ENCODE measurements around the gene GHSR.
"Not testable (repeated sequence)": the region's sequence is repeated elsewhere in the genome, so short reads cannot be mapped to it uniquely, and the experiment has no call there.

Gene GHSR

GRCh38 chr3:172447611-172448579 lies at the start of gene GHSR:
Gene GHSR (minus strand): TSS chr3:172448456. CDS start chr3:172448413, 43 bp downstream.
- peak within 1 kb of the TSS; percentile 27; the same call in 1 of the 2 replicates for H3K9ac ChIP-seq (ENCODE audit: low read depth, low read length)
- no peaks in the 10 kb centered on the region for H3K36me3 ChIP-seq (ENCODE audit: insufficient read depth, low read length)

GRCh38 chr3:172490198-172490669 lies 42.0 kb upstream of the GHSR start:
- not testable (repeated sequence) for H3K9me3 ChIP-seq (ENCODE audit: control insufficient read depth, insufficient read depth, low read length); H3K4me1 ChIP-seq (ENCODE audit: insufficient read depth, low read length); H3K9ac ChIP-seq (ENCODE audit: low read depth, low read length); H3K36me3 ChIP-seq (ENCODE audit: insufficient read depth, low read length)

More at GRCh38 chr3:172447611-172448579, at the start of gene GHSR:
- Histone ChIP-seq H3K4me1 (ENCODE audit: insufficient read depth, low read length) (no peaks in the 10 kb centered on the region), H3K9me3 (ENCODE audit: control insufficient read depth, insufficient read depth, low read length) (no peaks in the 10 kb centered on the region)

- no peak overlapping the region for H3K9ac ChIP-seq (ENCODE audit: low read depth, low read length)
- H3K4me1 ChIP-seq (ENCODE audit: insufficient read depth, low read length), result no peaks in the 10 kb centered on the region
- H3K36me3 ChIP-seq (ENCODE audit: insufficient read depth, low read length), result no peaks in the 10 kb centered on the region
- H3K9me3 ChIP-seq (ENCODE audit: control insufficient read depth, insufficient read depth, low read length), result no peaks in the 10 kb centered on the region
These were observed 29.9 kb upstream of the GHSR start for GRCh38 chr3:172478116-172478515.

- Histone ChIP-seq H3K9ac (ENCODE audit: low read depth, low read length) (no peak overlapping the region; the same call in 1 of the 2 replicates), H3K9me3 (ENCODE audit: control insufficient read depth, insufficient read depth, low read length) (no peaks in the 10 kb centered on the region), H3K36me3 (ENCODE audit: insufficient read depth, low read length) (no peaks in the 10 kb centered on the region), H3K4me1 (ENCODE audit: insufficient read depth, low read length) (no peaks in the 10 kb centered on the region)
These were observed 28.1 kb upstream of the GHSR start for GRCh38 chr3:172476347-172476746.

GRCh38 chr3:172475703-172476102 lies 27.4 kb upstream of the GHSR start:
- Histone ChIP-seq H3K9me3 (ENCODE audit: control insufficient read depth, insufficient read depth, low read length) (no peaks in the 10 kb centered on the region), H3K4me1 (ENCODE audit: insufficient read depth, low read length) (no peaks in the 10 kb centered on the region), H3K36me3 (ENCODE audit: insufficient read depth, low read length) (no peaks in the 10 kb centered on the region), H3K9ac (ENCODE audit: low read depth, low read length) (no peak overlapping the region)

- H3K9ac ChIP-seq (ENCODE audit: low read depth, low read length), result no peak overlapping the region
- H3K36me3 ChIP-seq (ENCODE audit: insufficient read depth, low read length), result no peaks in the 10 kb centered on the region
- no peaks in the 10 kb centered on the region; the same call in 1 of the 2 replicates for H3K4me1 ChIP-seq (ENCODE audit: insufficient read depth, low read length)
- no peaks in the 10 kb centered on the region for H3K9me3 ChIP-seq (ENCODE audit: control insufficient read depth, insufficient read depth, low read length)
These were observed 23.6 kb upstream of the GHSR start for GRCh38 chr3:172471903-172472302.

- Histone ChIP-seq H3K36me3 (ENCODE audit: insufficient read depth, low read length) (no peaks in the 10 kb centered on the region), H3K9me3 (ENCODE audit: control insufficient read depth, insufficient read depth, low read length) (no peaks in the 10 kb centered on the region), H3K4me1 (ENCODE audit: insufficient read depth, low read length) (no peaks in the 10 kb centered on the region; the same call in 1 of the 2 replicates), H3K9ac (ENCODE audit: low read depth, low read length) (no peak overlapping the region)
These were observed 22.3 kb upstream of the GHSR start for GRCh38 chr3:172470588-172470987.

GRCh38 chr3:172467170-172467824 lies 19.0 kb upstream of the GHSR start:
- Histone ChIP-seq H3K4me1 (ENCODE audit: insufficient read depth, low read length) (no peaks in the 10 kb centered on the region; the same call in 1 of the 2 replicates), H3K9me3 (ENCODE audit: control insufficient read depth, insufficient read depth, low read length) (no peaks in the 10 kb centered on the region), H3K36me3 (ENCODE audit: insufficient read depth, low read length) (no peaks in the 10 kb centered on the region), H3K9ac (ENCODE audit: low read depth, low read length) (no peak overlapping the region)

- Histone ChIP-seq H3K36me3 (ENCODE audit: insufficient read depth, low read length) (no peaks in the 10 kb centered on the region), H3K9ac (ENCODE audit: low read depth, low read length) (no peak overlapping the region), H3K4me1 (ENCODE audit: insufficient read depth, low read length) (no peaks in the 10 kb centered on the region; the same call in 1 of the 2 replicates), H3K9me3 (ENCODE audit: control insufficient read depth, insufficient read depth, low read length) (no peaks in the 10 kb centered on the region)
These were observed 18.4 kb upstream of the GHSR start for GRCh38 chr3:172466553-172467130.

GRCh38 chr3:172465281-172465680 lies 17.0 kb upstream of the GHSR start:
- H3K36me3 ChIP-seq (ENCODE audit: insufficient read depth, low read length), result no peaks in the 10 kb centered on the region
- H3K9ac ChIP-seq (ENCODE audit: low read depth, low read length), result no peak overlapping the region
- H3K9me3 ChIP-seq (ENCODE audit: control insufficient read depth, insufficient read depth, low read length), result no peaks in the 10 kb centered on the region
- no peaks in the 10 kb centered on the region; the same call in 1 of the 2 replicates for H3K4me1 ChIP-seq (ENCODE audit: insufficient read depth, low read length)

GRCh38 chr3:172464306-172464705 lies 16.1 kb upstream of the GHSR start:
- Histone ChIP-seq H3K36me3 (ENCODE audit: insufficient read depth, low read length) (no peaks in the 10 kb centered on the region), H3K9ac (ENCODE audit: low read depth, low read length) (no peak overlapping the region), H3K9me3 (ENCODE audit: control insufficient read depth, insufficient read depth, low read length) (no peaks in the 10 kb centered on the region), H3K4me1 (ENCODE audit: insufficient read depth, low read length) (no peaks in the 10 kb centered on the region; the same call in 1 of the 2 replicates)

GRCh38 chr3:172461530-172462138 lies 13.4 kb upstream of the GHSR start:
- Histone ChIP-seq H3K9ac (ENCODE audit: low read depth, low read length) (no peak overlapping the region), H3K4me1 (ENCODE audit: insufficient read depth, low read length) (no peaks in the 10 kb centered on the region), H3K36me3 (ENCODE audit: insufficient read depth, low read length) (no peaks in the 10 kb centered on the region), H3K9me3 (ENCODE audit: control insufficient read depth, insufficient read depth, low read length) (no peaks in the 10 kb centered on the region)

- no peaks in the 10 kb centered on the region for H3K9me3 ChIP-seq (ENCODE audit: control insufficient read depth, insufficient read depth, low read length)
- no peak overlapping the region for H3K9ac ChIP-seq (ENCODE audit: low read depth, low read length)
- no peaks in the 10 kb centered on the region for H3K36me3 ChIP-seq (ENCODE audit: insufficient read depth, low read length)
- no peaks in the 10 kb centered on the region for H3K4me1 ChIP-seq (ENCODE audit: insufficient read depth, low read length)
These were observed 8.1 kb upstream of the GHSR start for GRCh38 chr3:172456404-172456803.

GRCh38 chr3:172454180-172454579 lies 5.9 kb upstream of the GHSR start:
- Histone ChIP-seq H3K4me1 (ENCODE audit: insufficient read depth, low read length) (no peaks in the 10 kb centered on the region), H3K36me3 (ENCODE audit: insufficient read depth, low read length) (no peaks in the 10 kb centered on the region), H3K9ac (ENCODE audit: low read depth, low read length) (no peak overlapping the region), H3K9me3 (ENCODE audit: control insufficient read depth, insufficient read depth, low read length) (no peaks in the 10 kb centered on the region)
